DND-41 (cell line): ENCODE data around the gene CIAO1.
"Not testable (repeated sequence)": the region's sequence is repeated elsewhere in the genome, so short reads cannot be mapped to it uniquely, and the experiment has no call there.

Experiments
- ATAC-seq: fragments of 200-7000 bp; cut with Tn5 transposase; 3 replicates; pipeline ENCODE4 v1.9.1; 2021; ENCODE audit warnings: low read depth; ENCODE audit not compliant: insufficient read depth
- DNase-seq: peaks from one replicate; pipeline ENCODE4 v3.0.0-alpha.2; 2020
- H2AFZ ChIP-seq: 2 replicates; pipeline ENCODE4 v1.6.0; 2012; ENCODE audit warnings: low read depth, low read length
- H3K27ac ChIP-seq: 2 replicates; pipeline ENCODE4 v1.5.1; 2012; ENCODE audit warnings: low read length, inconsistent platforms
- H3K27me3 ChIP-seq: fragments of 200-600 bp; sonication (generic); 2 replicates; pipeline ENCODE4 v1.6.0; 2012; ENCODE audit warnings: low read length, mild to moderate bottlenecking, inconsistent platforms; ENCODE audit not compliant: insufficient read depth, poor library complexity
- H3K36me3 ChIP-seq: 2 replicates; pipeline ENCODE4 v1.5.1; 2012; ENCODE audit warnings: low read length, inconsistent platforms; ENCODE audit not compliant: insufficient read depth
- H3K4me1 ChIP-seq: 2 replicates; pipeline ENCODE4 v1.5.1; 2012; ENCODE audit warnings: mild to moderate bottlenecking, low read length; ENCODE audit not compliant: insufficient read depth
- H3K4me2 ChIP-seq: 2 replicates; pipeline ENCODE4 v1.6.0; 2012; ENCODE audit warnings: mild to moderate bottlenecking, moderate library complexity, low read length, inconsistent platforms; ENCODE audit not compliant: insufficient read depth
- H3K4me3 ChIP-seq, 2 experiments: fragments of 200-600 bp in 1 of 2; shearing (Covaris generic) in 1 of 2; 2 replicates each; pipeline ENCODE4 v1.5.1; 2012 to 2016; ENCODE audit warnings: inconsistent platforms in 2 of 2, low read length in 2 of 2, mild to moderate bottlenecking in 2 of 2, low read depth in 1 of 2, moderate library complexity in 1 of 2
- H3K79me2 ChIP-seq: 2 replicates; pipeline ENCODE4 v1.6.0; 2012; ENCODE audit warnings: low read length, inconsistent platforms; ENCODE audit not compliant: insufficient read depth
- H3K9ac ChIP-seq: 2 replicates; pipeline ENCODE4 v1.6.0; 2012; ENCODE audit warnings: low read depth, mild to moderate bottlenecking, inconsistent platforms, low read length, moderate library complexity
- H3K9me3 ChIP-seq: 2 replicates; pipeline ENCODE4 v1.5.1; 2012; ENCODE audit warnings: low read length, moderate library complexity, mild to moderate bottlenecking, inconsistent platforms; ENCODE audit not compliant: insufficient read depth, severe bottlenecking
- H4K20me1 ChIP-seq: 2 replicates; pipeline ENCODE4 v1.6.0; 2012; ENCODE audit warnings: low read length; ENCODE audit not compliant: insufficient read depth
- EZH2 ChIP-seq: IDR thresholded peaks from 3 replicates; pipeline ENCODE4 v1.6.1; 2012; ENCODE audit warnings: borderline replicate concordance, low read depth, mild to moderate bottlenecking, moderate library complexity, low read length, inconsistent platforms; ENCODE audit not compliant: severe bottlenecking
- TF ChIP-seq, protein P1 (sequence below): IDR thresholded peaks from 2 replicates; pipeline ENCODE4 v1.5.1; 2012; ENCODE audit warnings: borderline replicate concordance, low read length, moderate library complexity, mild to moderate bottlenecking; ENCODE audit not compliant: poor library complexity, severe bottlenecking; ENCODE audit errors: extremely low read depth

CIAO1 gene

GRCh38 chr2:96287273-96287856, 21.3 kb downstream of the CIAO1 start:
- TF ChIP-seq EZH2, result no peak
- TF ChIP-seq, protein P1, sequence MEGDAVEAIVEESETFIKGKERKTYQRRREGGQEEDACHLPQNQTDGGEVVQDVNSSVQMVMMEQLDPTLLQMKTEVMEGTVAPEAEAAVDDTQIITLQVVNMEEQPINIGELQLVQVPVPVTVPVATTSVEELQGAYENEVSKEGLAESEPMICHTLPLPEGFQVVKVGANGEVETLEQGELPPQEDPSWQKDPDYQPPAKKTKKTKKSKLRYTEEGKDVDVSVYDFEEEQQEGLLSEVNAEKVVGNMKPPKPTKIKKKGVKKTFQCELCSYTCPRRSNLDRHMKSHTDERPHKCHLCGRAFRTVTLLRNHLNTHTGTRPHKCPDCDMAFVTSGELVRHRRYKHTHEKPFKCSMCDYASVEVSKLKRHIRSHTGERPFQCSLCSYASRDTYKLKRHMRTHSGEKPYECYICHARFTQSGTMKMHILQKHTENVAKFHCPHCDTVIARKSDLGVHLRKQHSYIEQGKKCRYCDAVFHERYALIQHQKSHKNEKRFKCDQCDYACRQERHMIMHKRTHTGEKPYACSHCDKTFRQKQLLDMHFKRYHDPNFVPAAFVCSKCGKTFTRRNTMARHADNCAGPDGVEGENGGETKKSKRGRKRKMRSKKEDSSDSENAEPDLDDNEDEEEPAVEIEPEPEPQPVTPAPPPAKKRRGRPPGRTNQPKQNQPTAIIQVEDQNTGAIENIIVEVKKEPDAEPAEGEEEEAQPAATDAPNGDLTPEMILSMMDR, result no peak
- H2AFZ ChIP-seq, result no peak overlapping the region
- DNase-seq (no peak), ATAC-seq (no peak)
- H3K79me2 ChIP-seq, result no peaks in the 10 kb centered on the region
- H3K36me3 ChIP-seq, result peaks cover 99% of the 10 kb centered on the region
- no peak overlapping the region for H3K9ac ChIP-seq
- H4K20me1 ChIP-seq, result peaks cover 14% of the 10 kb centered on the region
- H3K9me3 ChIP-seq, result no peaks in the 10 kb centered on the region
- H3K4me1 ChIP-seq, result no peaks in the 10 kb centered on the region
- no peaks in the 10 kb centered on the region for H3K27me3 ChIP-seq
- no peak overlapping the region for H3K27ac ChIP-seq
- no peak overlapping the region for H3K4me3 ChIP-seq
- H3K4me2 ChIP-seq, result no peak overlapping the region

GRCh38 chr2:96291751-96292150, 25.7 kb downstream of the CIAO1 start:
- ATAC-seq (no peak), DNase-seq (no peak)
- Histone ChIP-seq H3K27ac (no peak overlapping the region), H2AFZ (no peak overlapping the region), H3K27me3 (no peaks in the 10 kb centered on the region), H3K4me3 (no peak overlapping the region), H3K79me2 (no peaks in the 10 kb centered on the region), H3K4me2 (no peak overlapping the region), H3K4me1 (no peaks in the 10 kb centered on the region), H3K9me3 (no peaks in the 10 kb centered on the region), H3K36me3 (peaks cover 96% of the 10 kb centered on the region), H3K9ac (no peak overlapping the region), H4K20me1 (peaks cover 24% of the 10 kb centered on the region)
- TF ChIP-seq EZH2, result no peak
- TF ChIP-seq, protein P1, result no peak

DNA sequence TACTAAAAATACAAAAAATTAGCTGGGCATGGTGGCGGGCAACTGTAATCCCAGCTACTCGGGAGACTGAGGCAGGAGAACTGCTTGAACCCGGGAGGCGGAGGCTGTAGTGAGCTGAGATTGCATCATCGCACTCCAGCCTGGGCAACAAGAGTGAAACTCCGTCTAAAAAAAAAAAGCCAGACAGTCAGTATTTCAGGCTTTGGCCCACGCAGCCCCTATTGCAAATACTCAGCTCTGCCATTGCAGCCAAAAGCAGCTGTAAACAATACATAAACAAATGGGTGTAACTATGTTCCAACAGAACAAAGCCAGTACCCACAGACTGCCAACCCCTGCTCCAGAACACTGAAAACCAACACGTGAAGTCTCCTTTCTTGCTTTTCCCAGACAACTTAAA, 28.2 kb downstream of the CIAO1 start:
- peaks cover 96% of the 10 kb centered on the region for H3K36me3 ChIP-seq
- H4K20me1 ChIP-seq, result peaks cover 16% of the 10 kb centered on the region
- not testable (repeated sequence) for H3K9me3 ChIP-seq

GRCh38 chr2:96296925-96297324, 30.9 kb downstream of the CIAO1 start:
- H2AFZ ChIP-seq, result no peak overlapping the region
- no peaks in the 10 kb centered on the region for H3K27me3 ChIP-seq
- TF ChIP-seq, protein P1, result no peak
- TF ChIP-seq EZH2, result no peak
- ATAC-seq (no peak), DNase-seq (no peak)
- no peak overlapping the region for H3K4me3 ChIP-seq
- peaks cover 96% of the 10 kb centered on the region for H3K36me3 ChIP-seq
- H3K27ac ChIP-seq, result no peak overlapping the region
- peaks cover 5% of the 10 kb centered on the region for H3K4me1 ChIP-seq
- no peaks in the 10 kb centered on the region for H3K9me3 ChIP-seq
- no peak overlapping the region for H3K4me2 ChIP-seq
- H4K20me1 ChIP-seq, result peaks cover 32% of the 10 kb centered on the region; the same call in 1 of the 2 replicates
- peaks cover 22% of the 10 kb centered on the region for H3K79me2 ChIP-seq
- H3K9ac ChIP-seq, result no peak overlapping the region

More for the DNA sequence above, 28.2 kb downstream of the CIAO1 start:
- not testable (repeated sequence) for H3K27ac ChIP-seq, H3K4me2 ChIP-seq, H3K79me2 ChIP-seq, H3K4me1 ChIP-seq, H2AFZ ChIP-seq, H3K9ac ChIP-seq, H3K27me3 ChIP-seq, H3K4me3 ChIP-seq, ATAC-seq, DNase-seq
